ENCODE results near the gene AMPD1.

DNA sequence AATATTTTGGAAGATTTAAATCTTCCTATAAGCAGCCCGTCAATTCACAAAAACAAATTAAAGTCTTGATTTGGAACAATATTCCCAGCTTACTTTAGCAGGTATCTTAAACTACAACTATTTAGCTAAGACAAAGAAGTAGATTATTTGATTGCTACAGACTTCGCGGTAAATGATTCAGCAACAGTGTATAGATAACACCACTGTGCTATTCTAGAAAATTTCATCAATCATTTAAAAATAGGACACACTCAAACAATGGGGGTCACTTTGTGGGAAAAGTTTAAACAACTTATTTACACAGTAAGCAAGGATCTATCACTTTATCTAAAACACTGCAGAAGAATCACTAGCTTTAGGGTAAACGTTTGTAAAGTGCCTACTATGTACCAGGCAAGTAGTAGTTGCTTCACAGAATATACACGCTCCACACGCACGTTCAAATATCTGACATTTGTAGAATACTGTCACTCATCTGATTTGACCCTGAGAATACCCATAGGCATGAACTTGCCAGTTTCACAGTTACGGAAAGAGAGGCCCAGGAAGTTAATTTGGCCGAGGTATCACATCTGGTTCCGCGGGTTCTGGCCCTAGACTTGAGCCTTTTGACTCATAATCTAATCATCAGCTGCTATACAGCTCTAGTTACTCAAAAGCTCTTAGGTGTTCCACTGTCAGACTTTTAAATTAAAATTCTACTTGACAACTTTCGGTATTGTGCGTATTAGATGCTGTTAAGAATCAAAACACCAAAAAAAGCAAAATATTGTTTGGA lies 26.4 kb downstream of the AMPD1 start:
- TF ChIP-seq, protein P1, sequence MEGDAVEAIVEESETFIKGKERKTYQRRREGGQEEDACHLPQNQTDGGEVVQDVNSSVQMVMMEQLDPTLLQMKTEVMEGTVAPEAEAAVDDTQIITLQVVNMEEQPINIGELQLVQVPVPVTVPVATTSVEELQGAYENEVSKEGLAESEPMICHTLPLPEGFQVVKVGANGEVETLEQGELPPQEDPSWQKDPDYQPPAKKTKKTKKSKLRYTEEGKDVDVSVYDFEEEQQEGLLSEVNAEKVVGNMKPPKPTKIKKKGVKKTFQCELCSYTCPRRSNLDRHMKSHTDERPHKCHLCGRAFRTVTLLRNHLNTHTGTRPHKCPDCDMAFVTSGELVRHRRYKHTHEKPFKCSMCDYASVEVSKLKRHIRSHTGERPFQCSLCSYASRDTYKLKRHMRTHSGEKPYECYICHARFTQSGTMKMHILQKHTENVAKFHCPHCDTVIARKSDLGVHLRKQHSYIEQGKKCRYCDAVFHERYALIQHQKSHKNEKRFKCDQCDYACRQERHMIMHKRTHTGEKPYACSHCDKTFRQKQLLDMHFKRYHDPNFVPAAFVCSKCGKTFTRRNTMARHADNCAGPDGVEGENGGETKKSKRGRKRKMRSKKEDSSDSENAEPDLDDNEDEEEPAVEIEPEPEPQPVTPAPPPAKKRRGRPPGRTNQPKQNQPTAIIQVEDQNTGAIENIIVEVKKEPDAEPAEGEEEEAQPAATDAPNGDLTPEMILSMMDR (IDR thresholded peaks at IDR 0.05; ENCODE audit: low read depth, low read length): no peak
- TF ChIP-seq EZH2phosphoT487 (IDR thresholded peaks at IDR 0.05; ENCODE audit: low read depth): no peak
